GM04503 (cell line): ENCODE results near the gene TMC1.
"Not testable (repeated sequence)": the region's sequence is repeated elsewhere in the genome, so short reads cannot be mapped to it uniquely, and the experiment has no call there.

Experiments used
- DNase-seq: peaks from one replicate; pipeline ENCODE4 v3.0.0-alpha.2; 2012; ENCODE audit warnings: low read depth

The TMC1 gene

GRCh38 chr9:72526901-72527800, 5.7 kb downstream of the TMC1 start:
- peak; percentile 82 for DNase-seq

GRCh38 chr9:72527801-72528195, 6.4 kb downstream of the TMC1 start:
- no peak for DNase-seq

- no peak for DNase-seq
These were observed 8.1 kb downstream of the TMC1 start for GRCh38 chr9:72529531-72529930.

- no peak for DNase-seq
These were observed 11.9 kb downstream of the TMC1 start for GRCh38 chr9:72533322-72533721.

- no peak for DNase-seq
These were observed 13.5 kb downstream of the TMC1 start for GRCh38 chr9:72534931-72535330.

GRCh38 chr9:72537011-72537545, 15.7 kb downstream of the TMC1 start:
- DNase-seq: no peak

GRCh38 chr9:72537671-72538070, 16.3 kb downstream of the TMC1 start:
- DNase-seq: no peak

- no peak for DNase-seq
These were observed 17.7 kb downstream of the TMC1 start for GRCh38 chr9:72538921-72539702.

- DNase-seq: no peak
These were observed 18.5 kb downstream of the TMC1 start for GRCh38 chr9:72539824-72540347.

- peak; percentile 95 for DNase-seq
These were observed 19.0 kb downstream of the TMC1 start for GRCh38 chr9:72540348-72540873.

GRCh38 chr9:72542537-72542833, 21.1 kb downstream of the TMC1 start:
- not testable (repeated sequence) for DNase-seq

GRCh38 chr9:72542917-72543316, 21.5 kb downstream of the TMC1 start:
- no peak for DNase-seq

GRCh38 chr9:72551306-72551705, 29.9 kb downstream of the TMC1 start:
- no peak for DNase-seq

GRCh38 chr9:72552356-72552755, 30.9 kb downstream of the TMC1 start:
- no peak for DNase-seq

GRCh38 chr9:72554221-72554641, 32.8 kb downstream of the TMC1 start:
- DNase-seq: peak; percentile 98

- peak; percentile 89 for DNase-seq
These were observed 36.1 kb downstream of the TMC1 start for GRCh38 chr9:72557549-72557948.

- no peak for DNase-seq
These were observed 38.7 kb downstream of the TMC1 start for GRCh38 chr9:72560086-72560485.

- DNase-seq: no peak
These were observed 42.4 kb downstream of the TMC1 start for GRCh38 chr9:72563806-72564205.

GRCh38 chr9:72564479-72565281, 43.3 kb downstream of the TMC1 start:
- no peak for DNase-seq

- no peak for DNase-seq
These were observed 44.1 kb downstream of the TMC1 start for GRCh38 chr9:72565535-72565934.

- DNase-seq: no peak
These were observed 52.9 kb downstream of the TMC1 start for GRCh38 chr9:72574156-72574810.
